HepG2 (cell line): ENCODE results near the gene RDH13. TPM values are rescaled to one million over a fixed set of nuclear protein-coding genes. Genes with fewer than 3 reads are reported as not detected.

Experiments used
- ATAC-seq: fragments of 200-7000 bp; cut with Tn5 transposase; 3 replicates; pipeline ENCODE4 v1.9.1; 2020; ENCODE audit warnings: mild to moderate bottlenecking, moderate library complexity
- BruUV-seq: library from RNA; stranded (reverse); fragments of 400-500 nt; replicated peaks from 2 replicates; lab custom pipeline; 2021; lab: Mats Ljungman, UMichigan
- CTCF ChIA-PET: fragments of 300-600 bp; formaldehyde crosslinking; extraction: SDS; loops from one replicate; lab custom pipeline; 2021; ENCODE audit warnings: low total read pairs, inconsistent platforms, low intra/inter-chr PET ratio; lab: Yijun Ruan, JAX
- POLR2A ChIA-PET: fragments of 350-600 bp; sonication (Branson Sonifier 250); formaldehyde crosslinking; loops from one replicate; lab custom pipeline; 2020; ENCODE audit warnings: antibody characterized with exemption, inconsistent platforms; lab: Yijun Ruan, JAX
- DNase-seq: peaks from one replicate; pipeline ENCODE4 v3.0.0-alpha.2; 2015; ENCODE audit warnings: low spot score
- FAIRE-seq: peaks from 3 replicates; lab custom pipeline; 2011; peaks lifted over from hg19 to GRCh38; lab: Jason Lieb, UNC
- H2AFZ ChIP-seq: one replicate; pipeline ENCODE4 v1.6.1; 2011; ENCODE audit warnings: low read length, inconsistent platforms
- H3K27ac ChIP-seq: fragments of 300-600 bp; 3 replicates; pipeline ENCODE4 v1.8.0; 2011; ENCODE audit warnings: mixed run types, mild to moderate bottlenecking, mixed read lengths, low read length, inconsistent platforms; ENCODE audit not compliant: insufficient read depth; ENCODE audit errors: extremely low read length
- H3K27me3 ChIP-seq, 2 experiments: fragments of 200-600 bp in 1 of 2; 2 replicates in 1 of 2; 3 replicates in 1 of 2; pipeline versions ENCODE4 v1.6.0 to v1.8.0; 2011; ENCODE audit warnings: low read length in 2 of 2, mild to moderate bottlenecking in 2 of 2, moderate library complexity in 2 of 2, inconsistent platforms in 1 of 2; ENCODE audit not compliant: insufficient read depth in 2 of 2, control insufficient read depth in 1 of 2
- H3K36me3 ChIP-seq, 2 experiments: fragments of 200-600 bp in 1 of 2; replicated peaks in 1 of 2; 2 replicates in 1 of 2; 3 replicates in 1 of 2; pipeline versions ENCODE4 v1.5.1 to v1.8.0; 2011; ENCODE audit warnings: low read length in 2 of 2, inconsistent platforms in 1 of 2; ENCODE audit not compliant: insufficient read depth in 2 of 2, control insufficient read depth in 1 of 2
- H3K4me1 ChIP-seq: 2 replicates; pipeline ENCODE4 v1.5.1; 2012; ENCODE audit warnings: low read length, inconsistent platforms; ENCODE audit not compliant: insufficient read depth
- H3K4me2 ChIP-seq: 2 replicates; pipeline ENCODE4 v1.6.0; 2011; ENCODE audit warnings: low read depth, low read length, inconsistent platforms
- H3K4me3 ChIP-seq, 3 experiments: fragments of 200-600 bp in 1 of 3; sonication (generic), shearing (Covaris generic) in 1 of 3; replicated peaks in 1 of 3; 2 replicates each; pipeline ENCODE4 v1.5.1; 2011 to 2016; ENCODE audit warnings: low read length in 3 of 3, inconsistent platforms in 2 of 3, low read depth in 2 of 3, mild to moderate bottlenecking in 2 of 3, control low read depth in 1 of 3, mixed read lengths in 1 of 3; ENCODE audit not compliant: insufficient read depth in 1 of 3
- H3K79me2 ChIP-seq: one replicate; pipeline ENCODE4 v1.6.1; 2011; ENCODE audit warnings: low read length, inconsistent platforms; ENCODE audit not compliant: insufficient read depth
- H3K9ac ChIP-seq: 2 replicates; pipeline ENCODE4 v1.6.0; 2011; ENCODE audit warnings: mild to moderate bottlenecking, low read depth, low read length, inconsistent platforms; ENCODE audit not compliant: insufficient read depth
- H3K9me3 ChIP-seq: 2 replicates; pipeline ENCODE4 v1.5.1; 2012; ENCODE audit warnings: mild to moderate bottlenecking, low read length
- H4K20me1 ChIP-seq: 2 replicates; pipeline ENCODE4 v1.6.0; 2011; ENCODE audit warnings: inconsistent platforms, mild to moderate bottlenecking, low read length, moderate library complexity; ENCODE audit not compliant: insufficient read depth
- AGO2 ChIP-seq: fragments of 200-400 bp; formaldehyde crosslinking; optimal IDR thresholded peaks from 2 replicates; pipeline ENCODE3; 2017; ENCODE audit warnings: mild to moderate bottlenecking, low read depth, low read length, moderate library complexity
- BRD4 ChIP-seq: sonication (generic); formaldehyde crosslinking; IDR thresholded peaks from 2 replicates; pipeline ENCODE4 v1.4.0; 2020; ENCODE audit warnings: missing genetic modification reagents
- HES4 ChIP-seq: sonication (generic); formaldehyde crosslinking; IDR thresholded peaks from 2 replicates; pipeline ENCODE4 v1.9.0; 2021; ENCODE audit warnings: mild to moderate bottlenecking, missing genetic modification reagents, borderline replicate concordance
- IRF2 ChIP-seq: IDR thresholded peaks from 2 replicates; pipeline ENCODE4 v1.6.1; 2018; ENCODE audit warnings: missing genetic modification reagents, missing compliant biosample characterization
- NFYB ChIP-seq: sonication (generic); formaldehyde crosslinking; IDR thresholded peaks from 2 replicates; pipeline ENCODE4 v1.4.0; 2020; ENCODE audit warnings: missing genetic modification reagents
- NR2C2 ChIP-seq: sonication (generic); formaldehyde crosslinking; IDR thresholded peaks from 2 replicates; pipeline ENCODE4 v1.4.0; 2020; ENCODE audit warnings: missing genetic modification reagents, mild to moderate bottlenecking, moderate library complexity, borderline replicate concordance
- PHF20 ChIP-seq: sonication (generic); formaldehyde crosslinking; IDR thresholded peaks from 2 replicates; pipeline ENCODE4 v1.5.0; 2020; ENCODE audit warnings: mild to moderate bottlenecking, missing genetic modification reagents
- POLR2G ChIP-seq: fragments of 200-400 bp; formaldehyde crosslinking; IDR thresholded peaks from 2 replicates; pipeline ENCODE4 v1.6.1; 2018; ENCODE audit warnings: mild to moderate bottlenecking, low read depth, low read length, moderate library complexity
- RBM39 ChIP-seq: fragments of 200-400 bp; formaldehyde crosslinking; IDR thresholded peaks from one replicate; pipeline ENCODE4 v1.6.1; 2018; ENCODE audit warnings: antibody characterized with exemption, mild to moderate bottlenecking, low read depth, low read length; ENCODE audit not compliant: poor library complexity, severe bottlenecking
- TRAFD1 ChIP-seq: sonication (generic); formaldehyde crosslinking; IDR thresholded peaks from 2 replicates; pipeline ENCODE4 v1.5.1; 2020; ENCODE audit warnings: missing genetic modification reagents, mild to moderate bottlenecking, borderline replicate concordance
- ZMAT3 ChIP-seq: sonication (generic); formaldehyde crosslinking; conservative IDR thresholded peaks from 2 replicates; pipeline ENCODE4 v1.7.0; 2021; ENCODE audit warnings: missing genetic modification reagents
- ZNF101 ChIP-seq: sonication (generic); formaldehyde crosslinking; IDR thresholded peaks from 2 replicates; pipeline ENCODE4 v1.4.0; 2020; ENCODE audit warnings: mild to moderate bottlenecking, low read depth, missing genetic modification reagents, borderline replicate concordance
- WGBS: methylation state at CpG from one replicate; pipeline ENCODE4 v1.1.6; 2017; ENCODE audit warnings: low lambda C conversion rate; 5-methylcytosine and 5-hydroxymethylcytosine counted together
- in situ Hi-C: cut with HindIII; loops from 2 replicates; pipeline ENCODE4 v1.10.0; 2017; ENCODE audit warnings: low pct_unique_long_range_greater_than_20kb; ENCODE audit not compliant: extremely low pct_ligation_motif_present
- intact Hi-C: fragments of 100-400 bp; cut with micrococcal nuclease; formaldehyde crosslinking; loops from one replicate; pipeline ENCODE4 v1.10.0; 2022; ENCODE audit not compliant: unreplicated experiment
- polyA plus RNA-seq, 8 experiments: library from polyadenylated mRNA; depleted of rRNA in 3 of 8; stranded (reverse) in 7 of 8; unstranded in 1 of 8; fragments of >200 nt; fragmentation: Illumina TruSeq in 4 of 8; extraction: Trizol in 4 of 8; gene quantifications; 2 replicates each; pipeline versions ENCODE4 v1.2.1 to v1.2.3, GENCODE V29; 2011 to 2016; ENCODE audit warnings: low read depth in 4 of 8, missing spikeins in 1 of 8, mixed read lengths in 1 of 8; ENCODE audit not compliant: insufficient read depth in 1 of 8
- total RNA-seq, 5 experiments: library from RNA; depleted of rRNA; stranded (reverse); fragments of >200 nt; fragmentation: Illumina TruSeq; extraction: Trizol; gene quantifications; 2 replicates each; pipeline ENCODE4 v1.2.3, GENCODE V29; 2016; ENCODE audit warnings: low read depth in 1 of 5

The RDH13 gene
- total and polyA plus RNA-seq, 2 of the 13 experiments (the other 11 are each of a cell fraction or from before 2014, with no cell fraction given) = 13.4 to 21.5 TPM

- intact Hi-C loops (no loop called here), in situ Hi-C loops (loop anchor here (5.0 kb wide), 1 partner anchor 35 kb away; no protein-coding TSS in a partner anchor)
- FAIRE-seq = no peak
- Histone ChIP-seq H3K4me2 (no peak overlapping the region), H3K4me3 (no peak overlapping the region), H2AFZ (no peak overlapping the region), H3K79me2 (no peaks in the 10 kb centered on the region), H3K9ac (no peak overlapping the region), H3K27me3 (no peaks in the 10 kb centered on the region), H4K20me1 (peaks cover 6% of the 10 kb centered on the region; the same call in 1 of the 2 replicates), H3K27ac (no peak overlapping the region), H3K4me1 (peaks cover 5% of the 10 kb centered on the region; the same call in 1 of the 2 replicates), H3K9me3 (no peaks in the 10 kb centered on the region), H3K36me3 (peaks cover 0 to under 1% of the 10 kb centered on the region in 2 experiments; a peak in 1 of 5 replicates)
- 93% methylated on average over 40 of the region's 74 CpGs for WGBS
- no peak for ATAC-seq
- DNase-seq = no peak
- ChIA-PET CTCF (no interaction called here), POLR2A (no interaction called here)
- BruUV-seq = no TSS peak
- TF ChIP-seq ZNF101 (no peak), ZMAT3 (CRISPR knock-in tag) (no peak), POLR2G (0 out of 2 replicates have a peak, but pooled peaks have one; percentile 31), TRAFD1 (no peak), HES4 (CRISPR knock-in tag) (no peak), NR2C2 (CRISPR knock-in tag) (no peak), IRF2 (CRISPR knock-in tag) (no peak), NFYB (CRISPR knock-in tag) (no peak), AGO2 (peak; percentile 76), BRD4 (CRISPR knock-in tag) (no peak), RBM39 (no peak), PHF20 (CRISPR knock-in tag) (no peak)
Observed at GRCh38 chr19:55086730-55087541, 24.0 kb upstream of the RDH13 start.
